ENCODE results near the gene RAB40C.

RAB40C gene

GRCh38 chr16:589658-590187 is at the start of gene RAB40C:
TSS of gene RAB40C (plus strand) at chr16:590066. CDS start at chr16:590292, 226 bp downstream.
- DNase-seq, result peak; percentile 99

- DNase-seq, result no peak
Measured at GRCh38 chr16:540645-541340, 49.1 kb upstream of the RAB40C start.

- no peak for DNase-seq
Measured at GRCh38 chr16:543301-544164, 46.3 kb upstream of the RAB40C start.

GRCh38 chr16:544517-544916 is 45.3 kb upstream of the RAB40C start:
- no peak for DNase-seq

- DNase-seq, result peak; percentile 68
Measured at GRCh38 chr16:546909-547770, 42.7 kb upstream of the RAB40C start.

GRCh38 chr16:548586-548985 is 41.3 kb upstream of the RAB40C start:
- no peak for DNase-seq

GRCh38 chr16:549544-550263 is 40.2 kb upstream of the RAB40C start:
- DNase-seq, result no peak

- no peak for DNase-seq
Measured at GRCh38 chr16:551210-551609, 38.7 kb upstream of the RAB40C start.

GRCh38 chr16:552171-552570 is 37.7 kb upstream of the RAB40C start:
- DNase-seq, result no peak

GRCh38 chr16:553601-554296 is 36.1 kb upstream of the RAB40C start:
- no peak for DNase-seq

GRCh38 chr16:554297-554621 is 35.6 kb upstream of the RAB40C start:
- no peak for DNase-seq

GRCh38 chr16:554640-555365 is 35.1 kb upstream of the RAB40C start:
- no peak for DNase-seq

GRCh38 chr16:555528-556473 is 34.1 kb upstream of the RAB40C start:
- no peak for DNase-seq

- DNase-seq, result no peak
Measured at GRCh38 chr16:556474-557173, 33.2 kb upstream of the RAB40C start.

GRCh38 chr16:557463-558297 is 32.2 kb upstream of the RAB40C start:
- no peak for DNase-seq

- DNase-seq, result no peak
Measured at GRCh38 chr16:558298-559020, 31.4 kb upstream of the RAB40C start.

GRCh38 chr16:559021-559380 is 30.9 kb upstream of the RAB40C start:
- no peak for DNase-seq

Measured in stimulated activated CD4-positive, alpha-beta T cell treated with anti-CD3 and anti-CD28 coated beads, Interleukin-15, amount 100 ng/mL, for 24 hours (primary cell).